Immature natural killer cell (primary cell): ENCODE results near the gene ZBTB22. TPM values are rescaled to one million over a fixed set of nuclear protein-coding genes. Genes with fewer than 3 reads are reported as not detected.

ENCODE experiments used
- polyA plus RNA-seq, 3 donors: library from polyadenylated mRNA; unstranded; fragments of 300-500 nt; fragmentation: Illumina TruSeq; gene quantifications; one replicate each; pipeline ENCODE4 v1.2.3, GENCODE V29; 2021

Gene ZBTB22
- polyA plus RNA-seq, 3 donors from 2014 or later: 14.5 to 18.1 (median 14.7) TPM

Other genes starting within 250 kb of the ZBTB22 start
- 100 to 1,000 TPM; 173 to 252 (median 202) TPM for gene HLA-DPA1, start 244.1 kb downstream of the ZBTB22 start, polyA plus RNA-seq
- gene HLA-DPB1, start 241.8 kb downstream of the ZBTB22 start, polyA plus RNA-seq: 100 to 1,000 TPM; 183 to 353 (median 296) TPM
- gene COL11A2, start 125.3 kb downstream of the ZBTB22 start, polyA plus RNA-seq: under 1 TPM in 2 of 3 donors, not detected in 1; 0.33 to 0.67 TPM
- 10 to 100 TPM in 1 of 3 donors, 1 to 10 TPM in 2; 6.0 to 11.8 (median 6.9) TPM for gene RXRB, start 117.1 kb downstream of the ZBTB22 start, polyA plus RNA-seq
- gene SLC39A7, start 116.9 kb downstream of the ZBTB22 start, polyA plus RNA-seq: 10 to 100 TPM; 27.4 to 67.5 (median 45.4) TPM
- 10 to 100 TPM; 28.8 to 47.6 (median 34.3) TPM for gene HSD17B8, start 113.1 kb downstream of the ZBTB22 start, polyA plus RNA-seq
- 1 to 10 TPM; 5.5 to 9.5 (median 9.2) TPM for gene RING1, start 109.2 kb downstream of the ZBTB22 start, polyA plus RNA-seq
- gene VPS52, start 45.9 kb downstream of the ZBTB22 start, polyA plus RNA-seq: 10 to 100 TPM; 11.6 to 26.8 (median 16.8) TPM
- gene RPS18, start 45.7 kb downstream of the ZBTB22 start, polyA plus RNA-seq: 1,000 to 10,000 TPM; 2,992 to 6,506 (median 3,113) TPM
- 10 to 100 TPM; 38.6 to 55.0 (median 44.1) TPM for gene B3GALT4, start 40.6 kb downstream of the ZBTB22 start, polyA plus RNA-seq
- gene WDR46, start 28.5 kb downstream of the ZBTB22 start, polyA plus RNA-seq: 10 to 100 TPM; 59.4 to 81.6 (median 74.3) TPM
- 10 to 100 TPM; 25.7 to 55.6 (median 49.2) TPM for gene PFDN6, start 28.1 kb downstream of the ZBTB22 start, polyA plus RNA-seq
- 10 to 100 TPM in 1 of 3 donors, 1 to 10 TPM in 2; 5.9 to 14.7 (median 8.0) TPM for gene RGL2, start 18.8 kb downstream of the ZBTB22 start, polyA plus RNA-seq
- gene TAPBP, start 3.7 kb downstream of the ZBTB22 start, polyA plus RNA-seq: 100 to 1,000 TPM; 303 to 707 (median 457) TPM
- gene DAXX, start 5.2 kb upstream of the ZBTB22 start, polyA plus RNA-seq: 100 to 1,000 TPM in 1 of 3 donors, 10 to 100 TPM in 2; 71.6 to 159 (median 75.1) TPM
- 1 to 10 TPM in 2 of 3 donors, not detected in 1; 2.2 to 3.7 TPM for gene KIFC1, start 74.1 kb upstream of the ZBTB22 start, polyA plus RNA-seq
- 10 to 100 TPM; 22.7 to 36.5 (median 29.8) TPM for gene PHF1, start 93.3 kb upstream of the ZBTB22 start, polyA plus RNA-seq
- gene CUTA, start 100.4 kb upstream of the ZBTB22 start, polyA plus RNA-seq: 100 to 1,000 TPM; 367 to 404 (median 404) TPM
- gene SYNGAP1, start 102.3 kb upstream of the ZBTB22 start, polyA plus RNA-seq: under 1 TPM; 0.02 to 0.32 (median 0.20) TPM
- 1 to 10 TPM; 1.2 to 7.0 (median 3.0) TPM for gene ZBTB9, start 136.8 kb upstream of the ZBTB22 start, polyA plus RNA-seq